HEK293 (cell line): ENCODE results near the gene SLK.

Experiments
- CTCF ChIA-PET: fragments of 350-600 bp; formaldehyde crosslinking; extraction: SDS; loops from one replicate; lab custom pipeline; 2021; ENCODE audit warnings: antibody characterized with exemption; lab: Yijun Ruan, JAX
- POLR2A ChIA-PET: fragments of 300-600 bp; formaldehyde crosslinking; extraction: SDS; loops from one replicate; lab custom pipeline; 2020; ENCODE audit warnings: antibody characterized with exemption, inconsistent platforms; lab: Yijun Ruan, JAX
- H3K27ac ChIP-seq: fragments of 200-500 bp; sonication (Bioruptor generic); 2 replicates; pipeline ENCODE4 v1.5.1; 2014; ENCODE audit warnings: low read depth, low read length, control low read depth, inconsistent platforms; ENCODE audit errors: extremely low read depth
- H3K36me3 ChIP-seq, 2 experiments: fragments of 200-500 bp in 1 of 2; sonication (Bioruptor generic) in 1 of 2; 1 replicate in 1 of 2; 2 replicates in 1 of 2; pipeline ENCODE4 v1.5.1; 2014 to 2017; ENCODE audit warnings: inconsistent platforms in 2 of 2, low read length in 2 of 2; ENCODE audit not compliant: control insufficient read depth in 2 of 2, insufficient read depth in 1 of 2
- H3K4me1 ChIP-seq: fragments of 200-500 bp; sonication (Bioruptor generic); 2 replicates; pipeline ENCODE4 v1.5.1; 2014; ENCODE audit warnings: mild to moderate bottlenecking, low read length, inconsistent platforms; ENCODE audit not compliant: control insufficient read depth, insufficient read depth
- H3K4me3 ChIP-seq: 2 replicates; pipeline ENCODE4 v1.5.1; 2011; ENCODE audit warnings: low read depth, mild to moderate bottlenecking, control low read depth, low read length, moderate library complexity
- H3K9me3 ChIP-seq: fragments of 200-500 bp; sonication (Bioruptor generic); 2 replicates; pipeline ENCODE4 v1.5.1; 2014; ENCODE audit warnings: low read depth, low read length, inconsistent platforms; ENCODE audit not compliant: control insufficient read depth, insufficient read depth
- HOXD13 ChIP-seq: sonication (generic); formaldehyde crosslinking; IDR thresholded peaks from 2 replicates; pipeline ENCODE4 v1.8.0; 2022; ENCODE audit warnings: missing genetic modification reagents, borderline replicate concordance
- INSM2 ChIP-seq: fragments of 450-650 bp; formaldehyde crosslinking; IDR thresholded peaks from 2 replicates; pipeline ENCODE4 v1.5.1; 2016; ENCODE audit warnings: missing biosample characterization, missing genetic modification characterization
- KLF16 ChIP-seq: fragments of 450-650 bp; formaldehyde crosslinking; IDR thresholded peaks from 2 replicates; pipeline ENCODE4 v1.5.1; 2017; ENCODE audit warnings: missing biosample characterization, missing genetic modification characterization
- PRDM1 ChIP-seq: fragments of 450-650 bp; formaldehyde crosslinking; IDR thresholded peaks from 2 replicates; pipeline ENCODE4; 2016; ENCODE audit warnings: missing biosample characterization, missing genetic modification characterization
- REST ChIP-seq: fragments of 450-650 bp; formaldehyde crosslinking; IDR thresholded peaks from 2 replicates; pipeline ENCODE4 v1.5.1; 2016; ENCODE audit warnings: missing biosample characterization, missing genetic modification characterization
- SP7 ChIP-seq: fragments of 450-650 bp; formaldehyde crosslinking; IDR thresholded peaks from 2 replicates; pipeline ENCODE4 v1.5.1; 2016; ENCODE audit warnings: missing biosample characterization, missing genetic modification characterization
- TCF7L2 ChIP-seq: IDR thresholded peaks from 2 replicates; pipeline ENCODE4 v1.6.1; 2011; ENCODE audit warnings: low read depth, mild to moderate bottlenecking, inconsistent platforms, low read length, moderate library complexity, borderline replicate concordance
- ZBTB44 ChIP-seq: fragments of 450-650 bp; IDR thresholded peaks from 2 replicates; pipeline ENCODE4 v1.5.1; 2018; ENCODE audit warnings: missing biosample characterization, mild to moderate bottlenecking, missing genetic modification characterization
- ZNF239 ChIP-seq: fragments of 450-650 bp; formaldehyde crosslinking; IDR thresholded peaks from 2 replicates; pipeline ENCODE4 v1.5.1; 2016; ENCODE audit warnings: missing biosample characterization, missing genetic modification characterization
- ZNF24 ChIP-seq: fragments of 450-650 bp; formaldehyde crosslinking; IDR thresholded peaks from 2 replicates; pipeline ENCODE4 v1.5.1; 2016; ENCODE audit warnings: missing biosample characterization, missing genetic modification characterization
- ZNF324 ChIP-seq: fragments of 450-650 bp; formaldehyde crosslinking; IDR thresholded peaks from 2 replicates; pipeline ENCODE4 v1.5.1; 2016; ENCODE audit warnings: missing biosample characterization, missing genetic modification characterization
- ZNF350 ChIP-seq: fragments of 450-650 bp; formaldehyde crosslinking; IDR thresholded peaks from 2 replicates; pipeline ENCODE4 v1.5.0; 2017; ENCODE audit warnings: missing biosample characterization, mild to moderate bottlenecking, missing genetic modification characterization
- ZNF394 ChIP-seq: fragments of 450-650 bp; formaldehyde crosslinking; IDR thresholded peaks from 2 replicates; pipeline ENCODE4 v1.5.1; 2016; ENCODE audit warnings: missing biosample characterization, missing genetic modification characterization, mild to moderate bottlenecking, moderate library complexity, borderline replicate concordance
- ZNF426 ChIP-seq: fragments of 450-650 bp; formaldehyde crosslinking; IDR thresholded peaks from 2 replicates; pipeline ENCODE4 v1.5.1; 2017; ENCODE audit warnings: missing biosample characterization, missing genetic modification characterization, mild to moderate bottlenecking, inconsistent platforms, moderate library complexity
- ZNF518A ChIP-seq: fragments of 450-650 bp; formaldehyde crosslinking; conservative IDR thresholded peaks from 2 replicates; pipeline ENCODE4 v1.5.1; 2016; ENCODE audit warnings: low read depth, missing biosample characterization, missing genetic modification characterization
- ZNF521 ChIP-seq: fragments of 450-650 bp; formaldehyde crosslinking; IDR thresholded peaks from 2 replicates; pipeline ENCODE4 v1.5.1; 2017; ENCODE audit warnings: missing biosample characterization, mild to moderate bottlenecking, missing genetic modification characterization
- ZNF561 ChIP-seq: fragments of 450-650 bp; IDR thresholded peaks from 2 replicates; pipeline ENCODE4 v1.5.1; 2018; ENCODE audit warnings: missing biosample characterization, missing genetic modification characterization, borderline replicate concordance
- ZNF596 ChIP-seq: fragments of 450-650 bp; IDR thresholded peaks from 2 replicates; pipeline ENCODE4 v1.5.0; 2018; ENCODE audit warnings: missing biosample characterization, mild to moderate bottlenecking, missing genetic modification characterization, moderate library complexity
- ZNF658 ChIP-seq: fragments of 450-650 bp; formaldehyde crosslinking; IDR thresholded peaks from 2 replicates; pipeline ENCODE4; 2016; ENCODE audit warnings: missing biosample characterization, missing genetic modification characterization
- ZNF692 ChIP-seq: fragments of 450-650 bp; formaldehyde crosslinking; IDR thresholded peaks from 2 replicates; pipeline ENCODE4 v1.5.1; 2016; ENCODE audit warnings: missing biosample characterization, missing genetic modification characterization
- ZNF768 ChIP-seq: fragments of 450-650 bp; formaldehyde crosslinking; IDR thresholded peaks from 2 replicates; pipeline ENCODE4 v1.5.1; 2018; ENCODE audit warnings: missing biosample characterization, mild to moderate bottlenecking, missing genetic modification characterization
- ZNF777 ChIP-seq: fragments of 450-650 bp; formaldehyde crosslinking; IDR thresholded peaks from 2 replicates; pipeline ENCODE4 v1.5.1; 2017; ENCODE audit warnings: missing biosample characterization, missing genetic modification characterization, borderline replicate concordance
- ZNF791 ChIP-seq: fragments of 450-650 bp; formaldehyde crosslinking; IDR thresholded peaks from 2 replicates; pipeline ENCODE4 v1.5.1; 2016; ENCODE audit warnings: missing biosample characterization, missing genetic modification characterization

The SLK gene

GRCh38 chr10:103995134-103995533 lies 28.2 kb downstream of the SLK start:
- H3K36me3 ChIP-seq, result peaks cover 20 to 35% of the 10 kb centered on the region in 2 experiments
- H3K27ac ChIP-seq, result no peak overlapping the region
- H3K4me1 ChIP-seq, result peaks cover 11% of the 10 kb centered on the region
- no peak overlapping the region for H3K4me3 ChIP-seq
- H3K9me3 ChIP-seq, result no peaks in the 10 kb centered on the region
- POLR2A ChIA-PET, result no interaction called here
- TF ChIP-seq ZNF350 (tag by site-specific recombination), result no peak
- TF ChIP-seq ZNF791, result no peak
- no peak for TF ChIP-seq ZNF239 (tag by site-specific recombination)
- TF ChIP-seq ZNF394 (tag by site-specific recombination), result no peak
- no peak for TF ChIP-seq HOXD13 (CRISPR knock-in tag)
- no peak for TF ChIP-seq ZNF561
- TF ChIP-seq SP7 (tag by site-specific recombination), result no peak
- no peak for TF ChIP-seq ZBTB44 (tag by site-specific recombination)
- TF ChIP-seq ZNF768, result no peak
- no peak for TF ChIP-seq PRDM1
- TF ChIP-seq ZNF426 (tag by site-specific recombination), result no peak
- no peak for TF ChIP-seq TCF7L2
- no peak for TF ChIP-seq ZNF692 (tag by site-specific recombination)
- CTCF ChIA-PET, result no interaction called here

- no peaks in the 10 kb centered on the region for H3K9me3 ChIP-seq
- H3K4me3 ChIP-seq, result no peak overlapping the region
- no peaks in the 10 kb centered on the region for H3K4me1 ChIP-seq
- H3K27ac ChIP-seq, result no peak overlapping the region
- POLR2A ChIA-PET, result no interaction called here
- CTCF ChIA-PET, result interaction anchor here (0.6 kb wide), 1 partner anchor 50 kb away, joined by 3 read pairs; no protein-coding TSS in a partner anchor
- peaks cover 41 to 49% of the 10 kb centered on the region in 2 experiments for H3K36me3 ChIP-seq
- TF ChIP-seq ZNF521 (tag by site-specific recombination) (no peak), ZNF518A (no peak), ZNF658 (tag by site-specific recombination) (no peak), INSM2 (no peak), ZNF324 (no peak), REST (tag by site-specific recombination) (no peak), ZNF777 (tag by site-specific recombination) (no peak), ZNF24 (tag by site-specific recombination) (no peak), ZNF596 (tag by site-specific recombination) (no peak), KLF16 (tag by site-specific recombination) (no peak)
These were observed 31.9 kb downstream of the SLK start for GRCh38 chr10:103998805-103999204.
